Mononuclear cell (primary cell): ENCODE data around the gene IQCH. TPM values are rescaled to one million over a fixed set of nuclear protein-coding genes. Genes with fewer than 3 reads are reported as not detected.
A peak's percentile ranks its signal among the peaks of the same experiment; 100 is the strongest.

Source experiments
- H3K27me3 ChIP-seq: 2 replicates; pipeline ENCODE4 v1.6.0; 2011; ENCODE audit warnings: low read length, control low read depth; ENCODE audit not compliant: insufficient read depth
- H3K4me1 ChIP-seq: 2 replicates; pipeline ENCODE4 v1.5.1; 2011; ENCODE audit warnings: mild to moderate bottlenecking, low read length, control low read depth; ENCODE audit not compliant: insufficient read depth
- H3K4me3 ChIP-seq: 2 replicates; pipeline ENCODE4 v1.5.1; 2011; ENCODE audit warnings: mild to moderate bottlenecking, low read length, moderate library complexity
- H3K9me3 ChIP-seq: 2 replicates; pipeline ENCODE4 v1.5.1; 2011; ENCODE audit warnings: low read depth, mild to moderate bottlenecking, control low read depth, low read length
- total RNA-seq: library from RNA; depleted of rRNA; stranded (reverse); fragments of >200 nt; gene quantifications from one replicate; pipeline ENCODE4 v1.2.3, GENCODE V29; 2012

Gene IQCH
- total RNA-seq: 0.42 TPM

- Histone ChIP-seq H3K4me3 (peak within 1 kb of the TSS; percentile 85), H3K27me3 (no peaks in the 10 kb centered on the region), H3K9me3 (no peaks in the 10 kb centered on the region), H3K4me1 (peaks cover 20% of the 10 kb centered on the region)
Observed at GRCh38 chr15:67254238-67255175, at the start of gene IQCH, which contains the start of gene AAGAB. TSS of gene IQCH (plus strand) at chr15:67254786. CDS start at chr15:67254897, 111 bp downstream. TSS of gene AAGAB (minus strand) at chr15:67254661. CDS start at chr15:67254631, 30 bp downstream.

DNA sequence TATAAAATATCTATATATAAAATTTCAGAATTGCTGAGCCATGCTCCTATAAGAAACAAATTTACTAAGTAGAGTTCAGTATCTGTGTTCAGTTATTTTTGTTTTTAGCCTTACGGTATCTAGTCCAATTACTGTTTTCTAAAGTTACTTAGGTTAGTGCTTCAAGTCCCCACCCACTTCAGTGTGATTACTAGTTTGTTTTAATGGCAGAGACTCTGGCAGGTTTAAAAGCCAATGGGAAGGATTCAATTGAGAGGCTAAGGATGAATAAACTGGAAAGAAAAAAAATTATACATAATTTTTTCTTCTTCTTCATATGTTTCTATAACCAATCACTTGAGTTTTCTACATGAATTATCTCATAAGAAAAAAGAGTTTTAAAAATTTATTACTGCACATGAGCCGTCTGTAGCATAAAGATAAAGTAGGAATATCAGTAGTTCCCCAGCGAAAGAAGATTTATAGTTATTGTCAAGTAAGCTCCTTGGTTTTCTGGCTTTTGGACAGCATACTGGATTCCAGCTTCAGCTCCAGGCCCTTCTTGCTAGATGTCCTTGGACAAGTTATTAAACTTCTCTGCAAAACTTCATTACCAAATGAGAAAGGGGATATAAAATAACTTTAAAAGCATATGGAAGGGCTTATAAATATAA lies 46.9 kb upstream of the IQCH start:
- no peaks in the 10 kb centered on the region for H3K27me3 ChIP-seq

GRCh38 chr15:67208396-67208795 lies 46.2 kb upstream of the IQCH start:
- no peaks in the 10 kb centered on the region for H3K9me3 ChIP-seq
- no peaks in the 10 kb centered on the region for H3K27me3 ChIP-seq
- no peaks in the 10 kb centered on the region for H3K4me1 ChIP-seq
- H3K4me3 ChIP-seq: no peak overlapping the region

More for the DNA sequence above, 46.9 kb upstream of the IQCH start:
- no peaks in the 10 kb centered on the region for H3K9me3 ChIP-seq
- no peak overlapping the region for H3K4me3 ChIP-seq
- no peaks in the 10 kb centered on the region for H3K4me1 ChIP-seq

DNA sequence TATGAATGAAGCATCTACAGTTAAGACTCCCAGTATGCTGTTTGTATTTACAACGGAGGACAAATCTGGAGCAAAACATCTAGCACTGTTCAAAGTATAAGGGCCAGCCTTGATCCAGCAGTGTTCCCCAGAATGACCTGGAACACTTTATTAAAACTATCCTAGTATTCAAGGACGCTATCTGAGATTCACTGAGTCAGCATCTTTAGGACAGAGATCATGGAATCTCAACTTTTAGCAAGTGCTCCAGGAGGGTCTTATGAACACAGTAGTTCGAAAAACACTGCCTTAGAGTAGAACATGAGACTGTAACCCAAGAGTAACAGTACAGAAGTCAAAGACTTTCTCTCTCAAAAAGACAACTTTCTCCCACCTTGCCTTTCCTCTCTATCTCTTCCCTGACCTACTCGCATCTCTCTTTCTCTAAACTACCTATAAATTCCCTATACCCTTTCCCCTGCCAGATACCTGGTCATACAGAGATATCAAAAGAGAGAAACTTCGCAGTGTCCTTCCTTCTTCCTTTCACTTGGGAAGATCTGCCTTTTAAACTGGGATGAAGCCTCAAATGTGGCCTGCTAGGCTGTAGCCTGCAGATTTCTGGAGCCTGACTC lies 43.9 kb upstream of the IQCH start:
- Histone ChIP-seq H3K4me1 (no peaks in the 10 kb centered on the region), H3K27me3 (no peaks in the 10 kb centered on the region), H3K4me3 (no peak overlapping the region), H3K9me3 (no peaks in the 10 kb centered on the region)

GRCh38 chr15:67212684-67213367 lies 41.8 kb upstream of the IQCH start:
- H3K27me3 ChIP-seq: no peaks in the 10 kb centered on the region
- no peaks in the 10 kb centered on the region for H3K4me1 ChIP-seq
- no peak overlapping the region for H3K4me3 ChIP-seq
- no peaks in the 10 kb centered on the region for H3K9me3 ChIP-seq

DNA sequence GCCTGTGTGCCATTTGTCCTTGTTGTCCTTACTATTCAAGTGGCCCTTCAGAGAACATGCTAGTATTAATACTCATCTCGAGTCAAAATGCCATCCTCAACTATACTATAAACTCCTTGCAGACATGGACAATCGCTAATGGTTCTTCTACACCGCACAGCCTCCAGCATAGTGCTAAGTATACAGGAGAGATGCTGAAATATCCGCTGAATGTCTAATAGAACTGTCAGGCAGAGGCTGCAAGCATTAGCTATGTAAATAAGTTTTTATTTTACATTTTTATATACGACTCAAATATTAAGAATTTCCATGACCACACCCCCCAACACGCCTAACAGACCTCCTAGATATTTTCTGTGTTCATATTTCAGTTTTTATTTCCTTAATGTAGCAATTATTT lies 39.5 kb upstream of the IQCH start:
- Histone ChIP-seq H3K4me1 (no peaks in the 10 kb centered on the region), H3K27me3 (no peaks in the 10 kb centered on the region), H3K9me3 (no peaks in the 10 kb centered on the region), H3K4me3 (no peak overlapping the region)

- Histone ChIP-seq H3K4me3 (no peak overlapping the region), H3K27me3 (no peaks in the 10 kb centered on the region), H3K4me1 (no peaks in the 10 kb centered on the region), H3K9me3 (no peaks in the 10 kb centered on the region)
Observed at GRCh38 chr15:67216859-67217258, 37.7 kb upstream of the IQCH start.

DNA sequence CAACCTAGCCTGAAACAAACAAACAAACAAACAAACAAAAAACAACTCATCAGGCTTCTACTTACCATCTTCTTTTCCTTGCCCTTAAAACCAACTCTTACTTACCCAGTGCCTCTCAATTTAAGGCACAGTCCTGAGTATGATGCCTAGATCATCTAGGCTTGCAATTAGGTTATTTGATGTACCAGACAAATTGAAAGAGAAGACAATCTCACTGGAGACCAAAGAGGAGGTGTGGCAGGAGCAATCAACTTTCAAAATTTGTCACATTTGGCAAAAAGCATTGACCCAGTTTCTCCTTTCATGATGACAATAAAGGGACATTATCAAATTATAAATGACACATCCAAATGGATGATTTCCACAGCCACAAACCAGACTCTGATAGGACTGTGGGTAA lies 36.2 kb upstream of the IQCH start:
- H3K9me3 ChIP-seq: no peaks in the 10 kb centered on the region
- no peak overlapping the region for H3K4me3 ChIP-seq
- no peaks in the 10 kb centered on the region for H3K27me3 ChIP-seq
- peaks cover 3% of the 10 kb centered on the region for H3K4me1 ChIP-seq

- H3K27me3 ChIP-seq: no peaks in the 10 kb centered on the region
- no peak overlapping the region for H3K4me3 ChIP-seq
- no peaks in the 10 kb centered on the region for H3K9me3 ChIP-seq
- peaks cover 3% of the 10 kb centered on the region for H3K4me1 ChIP-seq
Observed at GRCh38 chr15:67219288-67219687, 35.3 kb upstream of the IQCH start.

DNA sequence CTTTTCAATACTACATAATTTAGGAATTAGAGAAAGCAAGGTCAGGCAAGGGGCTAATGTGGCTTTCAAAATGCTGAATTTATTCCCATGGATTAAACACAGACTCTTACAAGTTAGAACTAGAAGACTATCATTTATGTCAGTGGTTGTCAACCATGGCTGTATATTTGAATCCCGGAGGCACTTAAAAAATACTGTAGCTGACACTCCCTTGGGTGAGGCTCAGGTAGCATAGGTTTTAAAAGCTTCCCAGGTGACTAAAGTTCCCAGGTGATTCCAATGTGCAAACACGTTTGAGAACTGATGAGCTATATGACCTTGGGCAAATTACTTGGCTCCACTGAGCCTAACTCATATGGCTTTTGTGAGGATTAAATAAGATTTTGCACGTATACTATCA lies 29.7 kb upstream of the IQCH start:
- Histone ChIP-seq H3K9me3 (no peaks in the 10 kb centered on the region), H3K27me3 (no peaks in the 10 kb centered on the region), H3K4me3 (no peak overlapping the region), H3K4me1 (peaks cover 3% of the 10 kb centered on the region)

DNA sequence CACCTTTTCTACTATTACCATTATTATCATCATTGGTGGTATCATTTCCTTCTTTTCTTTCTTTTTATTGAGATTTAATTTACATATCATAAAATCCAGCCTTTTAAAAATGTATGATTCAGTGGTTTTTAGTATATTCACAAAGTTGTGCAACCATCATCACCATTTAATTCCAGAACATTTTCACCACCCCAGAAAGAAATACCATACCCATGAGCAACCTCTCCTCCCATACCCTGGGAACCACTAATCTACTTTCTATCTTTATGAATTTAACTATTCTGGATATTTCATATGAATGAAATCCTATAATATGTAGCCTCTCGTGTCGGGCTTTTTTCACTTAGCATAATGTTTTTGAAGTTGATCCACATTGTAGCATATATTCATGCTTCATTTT lies 29.2 kb upstream of the IQCH start:
- Histone ChIP-seq H3K4me1 (peaks cover 3% of the 10 kb centered on the region), H3K9me3 (no peaks in the 10 kb centered on the region), H3K27me3 (no peaks in the 10 kb centered on the region), H3K4me3 (no peak overlapping the region)

DNA sequence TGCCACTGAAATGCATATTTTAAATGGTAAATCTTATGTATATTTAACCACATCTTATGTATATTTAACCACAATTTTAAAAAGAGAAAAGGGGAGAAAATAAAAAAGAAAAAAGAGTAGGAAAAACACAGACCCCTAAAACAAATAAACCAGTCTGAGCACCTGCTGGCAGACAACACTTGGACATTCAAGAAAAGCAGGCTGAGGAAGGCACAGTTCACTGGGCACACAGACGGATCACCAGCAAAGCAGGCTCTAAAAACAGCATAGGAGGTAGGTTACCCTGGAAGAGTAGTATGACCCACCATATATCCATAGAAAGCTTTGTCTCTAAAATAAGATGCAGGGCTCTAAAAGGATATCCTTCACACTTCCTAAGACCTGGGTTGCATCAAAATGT lies 27.2 kb upstream of the IQCH start:
- Histone ChIP-seq H3K9me3 (no peaks in the 10 kb centered on the region), H3K27me3 (no peaks in the 10 kb centered on the region), H3K4me1 (peaks cover 1% of the 10 kb centered on the region), H3K4me3 (no peak overlapping the region)

- Histone ChIP-seq H3K4me1 (no peaks in the 10 kb centered on the region), H3K27me3 (no peaks in the 10 kb centered on the region), H3K4me3 (no peak overlapping the region), H3K9me3 (no peaks in the 10 kb centered on the region)
Observed at GRCh38 chr15:67227846-67228245, 26.7 kb upstream of the IQCH start.

- Histone ChIP-seq H3K4me3 (no peak overlapping the region), H3K27me3 (no peaks in the 10 kb centered on the region), H3K4me1 (no peaks in the 10 kb centered on the region), H3K9me3 (no peaks in the 10 kb centered on the region)
Observed at GRCh38 chr15:67228286-67228685, 26.3 kb upstream of the IQCH start.

DNA sequence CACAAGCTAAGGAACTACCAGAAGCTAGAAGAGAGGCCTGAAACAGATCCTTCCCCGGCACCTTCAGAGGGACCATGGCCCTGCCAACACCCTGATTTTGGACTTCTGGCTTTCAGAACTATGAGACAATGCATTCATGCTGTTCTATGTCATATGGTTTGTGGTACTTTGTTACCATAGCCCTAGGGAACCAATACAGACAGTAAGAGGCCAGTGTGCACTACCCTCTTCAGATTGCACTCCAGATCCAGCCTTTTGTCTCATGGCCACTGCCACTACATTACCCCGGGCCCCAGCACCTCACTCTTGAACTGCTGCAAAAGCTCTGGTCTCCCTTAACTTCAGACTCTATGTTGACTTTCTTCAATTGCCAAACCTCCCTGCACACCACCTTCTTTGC lies 24.1 kb upstream of the IQCH start:
- Histone ChIP-seq H3K9me3 (no peaks in the 10 kb centered on the region), H3K27me3 (no peaks in the 10 kb centered on the region), H3K4me1 (no peaks in the 10 kb centered on the region), H3K4me3 (no peak overlapping the region)
